ENCODE data around the gene RIPK3.
"Not testable (repeated sequence)": the region's sequence is repeated elsewhere in the genome, so short reads cannot be mapped to it uniquely, and the experiment has no call there.

RIPK3 gene

DNA sequence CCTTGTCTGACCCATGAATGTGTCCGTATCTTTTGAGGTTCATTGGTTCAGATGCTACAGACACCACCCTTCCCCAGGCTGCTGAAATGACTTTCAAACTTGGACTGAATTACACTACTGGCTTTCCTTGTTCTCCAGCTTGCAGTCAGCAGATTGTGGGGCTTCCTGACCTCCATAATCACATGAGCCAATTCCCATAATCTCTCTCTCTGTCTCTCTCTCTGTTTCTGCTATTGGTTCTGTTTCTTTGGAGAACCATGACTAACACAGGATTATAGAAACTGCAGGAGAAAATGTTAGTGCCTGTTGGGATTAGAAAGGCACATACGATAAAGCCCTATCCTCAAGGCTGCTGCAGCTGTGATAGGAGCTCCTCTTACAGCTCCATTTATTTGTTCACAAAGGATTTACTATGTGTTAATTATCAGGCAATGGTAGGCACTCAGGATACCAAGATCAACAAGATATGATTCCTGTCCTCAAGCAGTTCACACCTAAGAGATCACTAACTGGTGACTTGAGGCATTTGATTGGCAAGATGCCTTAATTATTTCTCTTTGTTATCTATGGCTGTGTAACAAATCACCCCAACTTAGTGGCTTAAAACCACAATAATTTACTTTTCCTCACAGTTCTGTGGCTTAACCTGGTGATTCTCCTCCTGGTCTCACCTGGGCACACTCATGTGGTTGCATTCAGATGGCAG, 48.8 kb upstream of the RIPK3 start:
- TF ChIP-seq ZFP30 (CRISPR knock-in tag; IDR thresholded peaks at IDR 0.05) (no peak), ZFP3 (CRISPR knock-in tag; IDR thresholded peaks at IDR 0.05) (no peak), ARNTL (CRISPR knock-in tag; IDR thresholded peaks at IDR 0.05; ENCODE audit: borderline replicate concordance, low read depth) (no peak), OSR1 (CRISPR knock-in tag; IDR thresholded peaks at IDR 0.05) (no peak)
- no peak for ATAC-seq

DNA sequence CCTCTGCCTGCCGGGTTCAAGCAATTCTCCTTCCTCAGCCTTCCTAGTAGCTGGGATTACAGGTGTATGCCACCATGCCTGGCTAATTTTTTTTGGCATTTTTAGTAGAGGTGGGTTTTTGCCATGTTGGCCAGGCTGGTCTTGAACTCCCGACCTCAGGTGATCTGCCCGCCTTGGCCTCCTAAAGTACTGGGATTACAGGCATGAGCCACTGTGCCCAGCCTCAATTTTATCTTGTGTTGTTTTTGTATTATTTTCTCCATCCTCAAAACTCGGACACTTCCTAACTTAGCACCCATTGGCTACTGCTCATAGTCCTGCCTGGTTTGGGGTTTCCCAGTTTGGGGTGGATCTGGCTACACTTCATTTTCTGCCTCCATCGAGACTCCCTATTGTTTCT, 47.8 kb upstream of the RIPK3 start:
- ATAC-seq: not testable (repeated sequence)

DNA sequence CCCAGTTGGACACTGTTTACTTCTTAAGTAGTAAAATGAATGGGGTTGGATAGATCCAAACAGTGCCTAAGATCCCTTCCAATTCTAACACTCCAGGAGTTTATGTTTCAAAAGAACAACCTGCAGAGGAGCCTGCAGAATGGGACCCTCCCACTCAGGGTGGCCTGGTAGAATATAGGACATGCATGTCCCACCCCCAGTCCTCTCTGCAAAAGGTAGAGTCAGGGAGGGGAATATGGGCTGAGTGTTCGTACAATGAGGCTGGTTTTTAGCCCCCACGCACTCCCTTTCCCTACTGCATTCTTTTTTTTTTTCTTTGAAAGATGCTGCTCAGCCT, 47.2 kb upstream of the RIPK3 start:
- TF ChIP-seq, protein P1, sequence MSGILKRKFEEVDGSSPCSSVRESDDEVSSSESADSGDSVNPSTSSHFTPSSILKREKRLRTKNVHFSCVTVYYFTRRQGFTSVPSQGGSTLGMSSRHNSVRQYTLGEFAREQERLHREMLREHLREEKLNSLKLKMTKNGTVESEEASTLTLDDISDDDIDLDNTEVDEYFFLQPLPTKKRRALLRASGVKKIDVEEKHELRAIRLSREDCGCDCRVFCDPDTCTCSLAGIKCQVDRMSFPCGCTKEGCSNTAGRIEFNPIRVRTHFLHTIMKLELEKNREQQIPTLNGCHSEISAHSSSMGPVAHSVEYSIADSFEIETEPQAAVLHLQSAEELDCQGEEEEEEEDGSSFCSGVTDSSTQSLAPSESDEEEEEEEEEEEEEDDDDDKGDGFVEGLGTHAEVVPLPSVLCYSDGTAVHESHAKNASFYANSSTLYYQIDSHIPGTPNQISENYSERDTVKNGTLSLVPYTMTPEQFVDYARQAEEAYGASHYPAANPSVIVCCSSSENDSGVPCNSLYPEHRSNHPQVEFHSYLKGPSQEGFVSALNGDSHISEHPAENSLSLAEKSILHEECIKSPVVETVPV (CRISPR knock-in tag; IDR thresholded peaks at IDR 0.05): no peak
- TF ChIP-seq ZFP30 (CRISPR knock-in tag; IDR thresholded peaks at IDR 0.05): no peak
- no peak for TF ChIP-seq TOX (CRISPR knock-in tag; IDR thresholded peaks at IDR 0.05; ENCODE audit: borderline replicate concordance)
- no peak for TF ChIP-seq GLIS3 (CRISPR knock-in tag; IDR thresholded peaks at IDR 0.05)
- TF ChIP-seq, protein P2, sequence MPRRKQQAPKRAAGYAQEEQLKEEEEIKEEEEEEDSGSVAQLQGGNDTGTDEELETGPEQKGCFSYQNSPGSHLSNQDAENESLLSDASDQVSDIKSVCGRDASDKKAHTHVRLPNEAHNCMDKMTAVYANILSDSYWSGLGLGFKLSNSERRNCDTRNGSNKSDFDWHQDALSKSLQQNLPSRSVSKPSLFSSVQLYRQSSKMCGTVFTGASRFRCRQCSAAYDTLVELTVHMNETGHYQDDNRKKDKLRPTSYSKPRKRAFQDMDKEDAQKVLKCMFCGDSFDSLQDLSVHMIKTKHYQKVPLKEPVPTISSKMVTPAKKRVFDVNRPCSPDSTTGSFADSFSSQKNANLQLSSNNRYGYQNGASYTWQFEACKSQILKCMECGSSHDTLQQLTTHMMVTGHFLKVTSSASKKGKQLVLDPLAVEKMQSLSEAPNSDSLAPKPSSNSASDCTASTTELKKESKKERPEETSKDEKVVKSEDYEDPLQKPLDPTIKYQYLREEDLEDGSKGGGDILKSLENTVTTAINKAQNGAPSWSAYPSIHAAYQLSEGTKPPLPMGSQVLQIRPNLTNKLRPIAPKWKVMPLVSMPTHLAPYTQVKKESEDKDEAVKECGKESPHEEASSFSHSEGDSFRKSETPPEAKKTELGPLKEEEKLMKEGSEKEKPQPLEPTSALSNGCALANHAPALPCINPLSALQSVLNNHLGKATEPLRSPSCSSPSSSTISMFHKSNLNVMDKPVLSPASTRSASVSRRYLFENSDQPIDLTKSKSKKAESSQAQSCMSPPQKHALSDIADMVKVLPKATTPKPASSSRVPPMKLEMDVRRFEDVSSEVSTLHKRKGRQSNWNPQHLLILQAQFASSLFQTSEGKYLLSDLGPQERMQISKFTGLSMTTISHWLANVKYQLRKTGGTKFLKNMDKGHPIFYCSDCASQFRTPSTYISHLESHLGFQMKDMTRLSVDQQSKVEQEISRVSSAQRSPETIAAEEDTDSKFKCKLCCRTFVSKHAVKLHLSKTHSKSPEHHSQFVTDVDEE (CRISPR knock-in tag; IDR thresholded peaks at IDR 0.05): no peak
- TF ChIP-seq ZC3H10 (CRISPR knock-in tag; IDR thresholded peaks at IDR 0.05): no peak
- TF ChIP-seq PPARA (CRISPR knock-in tag; IDR thresholded peaks at IDR 0.05; ENCODE audit: borderline replicate concordance): no peak
- TF ChIP-seq, protein P3, sequence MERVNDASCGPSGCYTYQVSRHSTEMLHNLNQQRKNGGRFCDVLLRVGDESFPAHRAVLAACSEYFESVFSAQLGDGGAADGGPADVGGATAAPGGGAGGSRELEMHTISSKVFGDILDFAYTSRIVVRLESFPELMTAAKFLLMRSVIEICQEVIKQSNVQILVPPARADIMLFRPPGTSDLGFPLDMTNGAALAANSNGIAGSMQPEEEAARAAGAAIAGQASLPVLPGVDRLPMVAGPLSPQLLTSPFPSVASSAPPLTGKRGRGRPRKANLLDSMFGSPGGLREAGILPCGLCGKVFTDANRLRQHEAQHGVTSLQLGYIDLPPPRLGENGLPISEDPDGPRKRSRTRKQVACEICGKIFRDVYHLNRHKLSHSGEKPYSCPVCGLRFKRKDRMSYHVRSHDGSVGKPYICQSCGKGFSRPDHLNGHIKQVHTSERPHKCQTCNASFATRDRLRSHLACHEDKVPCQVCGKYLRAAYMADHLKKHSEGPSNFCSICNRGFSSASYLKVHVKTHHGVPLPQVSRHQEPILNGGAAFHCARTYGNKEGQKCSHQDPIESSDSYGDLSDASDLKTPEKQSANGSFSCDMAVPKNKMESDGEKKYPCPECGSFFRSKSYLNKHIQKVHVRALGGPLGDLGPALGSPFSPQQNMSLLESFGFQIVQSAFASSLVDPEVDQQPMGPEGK (CRISPR knock-in tag; IDR thresholded peaks at IDR 0.05; ENCODE audit: borderline replicate concordance): no peak
- TF ChIP-seq, protein P4, sequence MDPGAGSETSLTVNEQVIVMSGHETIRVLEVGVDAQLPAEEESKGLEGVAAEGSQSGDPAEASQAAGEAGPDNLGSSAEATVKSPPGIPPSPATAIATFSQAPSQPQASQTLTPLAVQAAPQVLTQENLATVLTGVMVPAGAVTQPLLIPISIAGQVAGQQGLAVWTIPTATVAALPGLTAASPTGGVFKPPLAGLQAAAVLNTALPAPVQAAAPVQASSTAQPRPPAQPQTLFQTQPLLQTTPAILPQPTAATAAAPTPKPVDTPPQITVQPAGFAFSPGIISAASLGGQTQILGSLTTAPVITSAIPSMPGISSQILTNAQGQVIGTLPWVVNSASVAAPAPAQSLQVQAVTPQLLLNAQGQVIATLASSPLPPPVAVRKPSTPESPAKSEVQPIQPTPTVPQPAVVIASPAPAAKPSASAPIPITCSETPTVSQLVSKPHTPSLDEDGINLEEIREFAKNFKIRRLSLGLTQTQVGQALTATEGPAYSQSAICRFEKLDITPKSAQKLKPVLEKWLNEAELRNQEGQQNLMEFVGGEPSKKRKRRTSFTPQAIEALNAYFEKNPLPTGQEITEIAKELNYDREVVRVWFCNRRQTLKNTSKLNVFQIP (CRISPR knock-in tag; IDR thresholded peaks at IDR 0.05; ENCODE audit: borderline replicate concordance, low read depth): no peak
- TF ChIP-seq ISL1 (CRISPR knock-in tag; IDR thresholded peaks at IDR 0.05): no peak
- no peak for TF ChIP-seq BACH2 (CRISPR knock-in tag; IDR thresholded peaks at IDR 0.05; ENCODE audit: borderline replicate concordance)
- TF ChIP-seq TCF4 (CRISPR knock-in tag; IDR thresholded peaks at IDR 0.05; ENCODE audit: borderline replicate concordance): no peak
- TF ChIP-seq ZNF70 (CRISPR knock-in tag; IDR thresholded peaks at IDR 0.05): no peak
- no peak for TF ChIP-seq ESRRG (CRISPR knock-in tag; IDR thresholded peaks at IDR 0.05)
- no peak for TF ChIP-seq ARNTL (CRISPR knock-in tag; IDR thresholded peaks at IDR 0.05; ENCODE audit: borderline replicate concordance, low read depth)

DNA sequence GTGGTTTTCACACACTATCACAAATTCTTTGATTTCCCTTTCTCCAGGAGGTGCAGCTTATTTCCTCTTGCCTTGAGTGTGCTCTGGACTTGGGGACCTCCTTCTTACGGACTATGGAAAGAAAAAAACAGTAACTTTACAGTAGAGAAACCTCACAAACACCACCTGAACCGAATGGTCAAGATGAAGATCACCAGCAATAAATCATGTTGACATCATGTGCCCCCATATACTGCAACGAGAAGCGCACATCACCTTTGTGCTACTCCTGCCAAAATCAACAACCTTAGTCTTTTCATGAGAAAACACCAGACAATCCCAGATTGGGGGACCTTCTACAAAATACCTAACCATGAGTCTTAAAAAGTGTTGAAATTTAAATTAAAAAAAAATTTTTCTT, 45.7 kb upstream of the RIPK3 start:
- no peak for ATAC-seq
- TF ChIP-seq, protein P3 (CRISPR knock-in tag; IDR thresholded peaks at IDR 0.05; ENCODE audit: borderline replicate concordance): no peak
- no peak for TF ChIP-seq BACH2 (CRISPR knock-in tag; IDR thresholded peaks at IDR 0.05; ENCODE audit: borderline replicate concordance)
- no peak for TF ChIP-seq TOX (CRISPR knock-in tag; IDR thresholded peaks at IDR 0.05; ENCODE audit: borderline replicate concordance)
- no peak for TF ChIP-seq RARB (CRISPR knock-in tag; IDR thresholded peaks at IDR 0.05)
- TF ChIP-seq, protein P2 (CRISPR knock-in tag; IDR thresholded peaks at IDR 0.05): no peak
- no peak for TF ChIP-seq ZNF70 (CRISPR knock-in tag; IDR thresholded peaks at IDR 0.05)
- TF ChIP-seq PPARA (CRISPR knock-in tag; IDR thresholded peaks at IDR 0.05; ENCODE audit: borderline replicate concordance): no peak
- TF ChIP-seq ZC3H10 (CRISPR knock-in tag; IDR thresholded peaks at IDR 0.05): no peak
- TF ChIP-seq CSDC2 (CRISPR knock-in tag; IDR thresholded peaks at IDR 0.05): no peak
- no peak for TF ChIP-seq ARNTL (CRISPR knock-in tag; IDR thresholded peaks at IDR 0.05; ENCODE audit: borderline replicate concordance, low read depth)
- TF ChIP-seq, protein P1 (CRISPR knock-in tag; IDR thresholded peaks at IDR 0.05): no peak
- TF ChIP-seq ZNF565 (CRISPR knock-in tag; conservative IDR thresholded peaks at IDR 0.05; ENCODE audit: low read depth): no peak
- TF ChIP-seq GLIS3 (CRISPR knock-in tag; IDR thresholded peaks at IDR 0.05): no peak

More for the DNA sequence above, 47.2 kb upstream of the RIPK3 start:
- ATAC-seq: no peak
